ENCODE measurements around the gene DLG2.

The DLG2 gene

GRCh38 chr11:84645988-84646694 lies 981.0 kb downstream of the DLG2 start:
- DNase-seq (ENCODE audit: low read depth) = no peak

GRCh38 chr11:84642500-84642899 lies 984.6 kb downstream of the DLG2 start:
- DNase-seq (ENCODE audit: low read depth) = no peak

- no peak for DNase-seq (ENCODE audit: low read depth)
Measured at GRCh38 chr11:84634309-84634708, 992.8 kb downstream of the DLG2 start.

DNA sequence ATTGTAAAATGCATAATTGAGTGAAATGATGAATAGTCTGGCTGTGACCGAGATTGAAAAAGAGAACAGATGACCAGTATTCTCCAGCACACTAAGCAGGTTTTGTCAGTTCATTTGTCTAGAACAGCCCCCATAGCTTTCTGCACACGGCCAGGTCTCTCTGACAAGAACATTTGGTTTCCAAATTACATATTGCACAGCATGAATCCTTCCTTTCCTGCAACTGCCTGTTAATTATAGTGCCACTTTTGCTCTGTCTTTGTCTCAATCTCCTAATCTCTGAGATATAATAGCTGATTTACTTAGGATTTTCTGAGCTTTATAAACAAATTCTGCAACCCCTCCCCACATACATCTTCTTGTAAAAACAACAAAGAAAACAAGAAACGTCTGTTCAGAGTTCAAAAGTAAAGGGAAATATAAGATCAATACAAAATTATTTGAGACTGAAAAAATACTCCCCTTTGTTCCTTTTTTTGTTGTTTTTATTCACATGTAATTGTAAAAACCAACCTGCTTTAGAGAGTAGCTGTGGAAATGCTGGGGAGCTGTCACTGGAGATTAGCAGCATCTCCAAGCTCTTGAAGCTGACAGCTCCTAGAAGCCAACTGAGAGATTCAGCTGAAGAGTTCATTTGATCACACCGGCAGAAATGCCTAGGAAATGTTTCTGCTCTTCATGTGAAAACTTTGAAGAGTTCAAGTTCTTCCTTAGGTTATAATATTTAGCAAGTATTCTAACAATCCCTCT lies 998.1 kb downstream of the DLG2 start:
- DNase-seq (ENCODE audit: low read depth) = no peak

GRCh38 chr11:84626256-84626655 lies 1000.9 kb downstream of the DLG2 start:
- DNase-seq (ENCODE audit: low read depth) = no peak

DNA sequence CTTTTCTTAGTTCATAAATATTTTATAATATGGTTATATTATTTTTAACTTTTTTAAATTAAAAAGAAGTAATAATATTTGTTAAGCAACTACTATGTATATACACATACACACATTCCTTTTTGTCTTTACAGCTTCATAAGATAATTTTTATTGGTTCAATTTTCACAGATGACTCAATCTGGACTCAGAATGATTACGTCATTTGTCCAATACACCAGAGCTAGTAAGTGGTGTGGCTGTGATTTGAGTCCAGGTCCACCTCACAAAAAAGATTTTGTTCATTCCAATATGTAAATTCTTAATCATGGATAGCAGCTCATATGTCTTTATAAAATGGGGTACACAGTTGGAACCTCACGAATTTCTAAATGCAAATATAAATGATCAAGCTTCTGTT lies 1014.5 kb downstream of the DLG2 start:
- DNase-seq (ENCODE audit: low read depth) = no peak

DNA sequence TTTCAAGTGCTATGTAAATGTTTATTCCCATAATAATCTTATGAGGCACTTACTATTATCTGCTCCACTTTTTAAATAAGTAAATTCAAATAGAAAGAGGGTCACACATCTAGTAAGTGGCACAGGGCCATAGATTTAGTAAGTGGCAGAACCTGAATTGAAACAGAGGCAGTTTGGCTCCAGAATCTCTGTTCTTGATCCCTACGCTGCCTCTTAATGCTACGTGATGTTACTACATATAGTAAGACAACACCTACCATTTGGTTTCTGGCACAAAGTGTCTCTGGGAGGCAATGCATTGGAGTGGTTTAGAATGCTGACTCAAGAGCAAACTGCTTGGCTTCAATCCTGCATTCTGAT lies 1018.3 kb downstream of the DLG2 start:
- no peak for DNase-seq (ENCODE audit: low read depth)

DNA sequence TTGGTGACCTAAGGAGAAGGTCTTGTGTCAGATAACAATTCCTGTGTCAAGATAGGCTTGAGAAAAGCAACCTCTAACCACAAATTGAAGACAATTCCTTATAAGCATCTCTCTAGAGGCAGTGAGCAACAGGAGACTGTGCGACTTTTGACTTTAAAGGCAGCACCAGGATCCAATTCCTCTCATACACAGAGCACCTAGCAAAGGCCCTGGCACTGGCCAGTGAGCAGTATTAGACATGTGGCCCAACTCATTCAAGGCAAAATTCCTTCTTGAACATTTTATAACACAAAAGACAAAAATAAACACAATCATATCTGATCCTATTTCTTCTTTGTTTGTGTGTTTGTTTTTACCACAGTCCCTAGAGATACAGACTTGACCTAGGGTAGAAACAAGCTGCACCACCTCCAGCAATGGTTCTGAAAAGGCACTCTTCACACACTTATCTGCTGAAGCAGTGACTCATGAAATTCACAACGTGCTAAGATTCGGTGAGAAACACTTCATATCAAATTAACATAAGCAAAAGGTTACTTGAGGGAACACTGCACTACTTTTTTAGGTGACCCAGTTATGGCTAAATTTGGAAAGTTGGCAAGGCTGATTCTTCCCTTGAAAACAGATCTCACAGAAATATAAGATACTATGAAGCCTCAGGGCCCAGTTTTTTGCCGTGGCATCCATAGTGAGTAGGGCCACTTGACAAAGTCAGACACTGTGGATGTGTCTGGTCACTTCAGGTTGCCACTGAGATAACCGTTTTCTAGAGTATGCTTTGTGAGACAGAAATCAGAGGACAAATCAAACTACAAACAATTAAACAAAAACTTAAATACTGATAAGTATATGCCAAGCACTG lies 1018.9 kb downstream of the DLG2 start:
- DNase-seq (ENCODE audit: low read depth) = no peak

DNA sequence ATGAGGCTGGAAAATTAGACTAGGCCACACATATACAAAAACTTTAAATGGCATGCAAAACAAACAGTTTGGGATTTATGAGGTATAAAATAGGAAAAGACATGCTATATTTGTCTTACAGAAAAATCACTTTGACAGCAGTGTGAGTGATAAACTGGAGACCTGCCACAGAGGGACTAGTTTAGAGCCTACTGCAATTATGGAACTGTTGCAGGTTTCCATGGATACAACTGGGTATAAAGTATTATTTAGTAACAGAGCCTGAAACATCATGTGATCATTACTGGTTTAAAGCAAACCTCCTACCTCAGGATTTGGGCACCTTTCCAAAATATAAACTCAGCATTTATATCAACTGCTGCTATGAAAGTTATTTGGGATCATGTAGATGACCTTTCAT lies 1032.5 kb downstream of the DLG2 start:
- no peak for DNase-seq (ENCODE audit: low read depth)

DNA sequence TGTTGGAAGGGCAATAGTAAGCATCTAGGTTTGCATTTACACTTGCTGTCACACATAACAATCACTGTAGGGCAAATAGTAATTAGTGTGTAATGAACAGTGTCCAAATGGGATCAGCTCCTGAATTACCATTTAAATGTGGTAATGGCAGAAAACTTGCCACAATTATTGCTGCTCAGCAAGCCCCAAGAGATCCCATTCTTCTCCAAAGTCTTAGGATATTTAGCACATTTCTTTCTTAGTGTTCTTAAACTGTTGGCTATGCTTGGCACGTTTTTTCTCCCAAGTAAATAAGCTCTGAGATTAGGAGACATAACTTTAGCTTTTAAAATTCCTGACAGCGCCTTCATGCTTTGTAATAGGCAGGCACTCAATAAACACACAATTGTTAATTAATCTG lies 1037.0 kb downstream of the DLG2 start:
- no peak for DNase-seq (ENCODE audit: low read depth)

GRCh38 chr11:84588131-84588829 lies 1038.9 kb downstream of the DLG2 start:
- DNase-seq (ENCODE audit: low read depth) = no peak

DNA sequence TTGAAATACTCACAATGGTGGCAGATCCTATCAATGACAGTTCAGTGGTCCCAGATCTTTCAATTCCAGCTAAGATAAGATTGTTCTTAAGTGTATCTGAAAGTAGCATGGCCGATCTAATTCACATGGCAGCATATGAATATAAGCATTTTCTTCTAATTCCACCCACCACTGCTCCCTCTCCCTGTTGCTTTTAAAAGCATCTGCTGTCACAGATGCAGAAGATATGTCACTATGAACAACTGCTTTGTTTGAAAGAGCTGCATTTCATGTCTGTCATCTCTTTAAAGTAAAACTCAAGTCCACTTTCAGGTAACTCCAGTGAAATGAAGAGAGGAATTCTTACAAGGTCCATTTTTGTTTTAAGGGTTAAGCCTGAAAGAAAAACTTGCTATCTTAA lies 1044.0 kb downstream of the DLG2 start:
- DNase-seq (ENCODE audit: low read depth) = no peak

DNA sequence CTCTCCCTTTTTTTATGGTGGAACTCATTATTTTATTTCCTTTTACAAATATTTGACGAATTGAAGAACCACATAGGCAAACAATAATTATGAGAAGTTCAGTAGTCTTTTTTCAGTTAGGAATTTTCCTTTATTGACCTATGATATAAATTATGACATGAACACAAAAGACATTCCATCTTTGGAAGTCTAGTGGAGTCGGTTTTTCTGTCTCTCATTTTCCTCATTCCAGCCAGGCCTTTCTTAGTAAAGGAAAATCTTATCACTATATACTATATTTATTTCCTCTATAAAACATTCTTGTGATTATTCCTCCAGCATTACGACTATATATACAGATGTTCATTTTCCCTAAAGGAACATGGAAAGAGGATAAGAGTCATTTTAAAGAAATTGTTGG lies 1046.1 kb downstream of the DLG2 start:
- no peak for DNase-seq (ENCODE audit: low read depth)

- DNase-seq (ENCODE audit: low read depth) = no peak
Measured at GRCh38 chr11:84580428-84580827, 1046.7 kb downstream of the DLG2 start.

GRCh38 chr11:84573868-84574267 lies 1053.3 kb downstream of the DLG2 start:
- no peak for DNase-seq (ENCODE audit: low read depth)

- DNase-seq (ENCODE audit: low read depth) = no peak
Measured at GRCh38 chr11:84566671-84567070, 1060.5 kb downstream of the DLG2 start.

DNA sequence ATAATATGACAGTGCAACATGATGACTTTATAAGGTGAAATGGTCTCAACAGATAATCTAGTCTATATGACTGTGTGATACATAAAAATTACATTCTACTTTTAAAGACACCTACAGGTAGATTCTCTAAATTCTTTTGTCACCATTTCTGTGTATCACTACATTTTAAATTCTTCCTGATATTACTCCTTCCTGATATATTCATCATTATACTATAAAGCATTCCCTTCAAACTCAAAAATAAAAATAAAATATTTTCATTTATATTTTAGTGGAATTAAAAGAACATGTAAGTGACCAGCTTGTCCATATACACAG lies 1062.3 kb downstream of the DLG2 start:
- DNase-seq (ENCODE audit: low read depth) = no peak

DNA sequence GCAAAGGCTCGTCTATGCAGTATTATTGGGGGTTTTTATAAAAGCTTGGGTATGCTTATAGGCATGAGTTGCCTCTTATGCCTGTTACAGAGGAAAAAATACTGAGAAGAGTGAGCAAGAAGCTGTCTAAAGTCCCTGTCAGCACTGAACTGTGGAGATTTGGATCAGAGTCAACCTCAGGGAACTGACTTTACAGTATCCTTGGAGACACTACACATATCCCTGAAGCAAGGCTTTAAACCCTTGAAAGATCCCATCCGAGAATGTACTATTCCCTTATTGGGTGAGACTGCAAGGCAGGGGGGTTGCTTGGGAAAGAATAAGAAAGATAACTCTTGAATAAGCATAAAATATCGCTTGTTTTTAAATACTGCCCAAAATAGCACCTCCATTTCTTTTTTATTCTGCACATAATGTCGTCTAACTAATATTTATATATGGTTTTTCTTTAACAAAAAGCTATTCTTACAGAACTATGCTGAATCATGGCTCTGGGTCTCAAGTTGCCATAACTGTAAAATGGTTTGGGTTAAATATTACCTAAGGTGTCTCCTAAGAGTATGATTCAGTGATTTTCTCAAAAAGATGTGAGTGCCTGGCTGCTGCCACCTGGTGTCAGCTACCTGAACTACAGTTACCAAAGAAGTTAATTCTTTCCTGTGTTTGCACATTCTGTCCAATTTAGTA lies 1062.8 kb downstream of the DLG2 start:
- DNase-seq (ENCODE audit: low read depth) = no peak

GRCh38 chr11:84563356-84563755 lies 1063.8 kb downstream of the DLG2 start:
- DNase-seq (ENCODE audit: low read depth) = no peak

DNA sequence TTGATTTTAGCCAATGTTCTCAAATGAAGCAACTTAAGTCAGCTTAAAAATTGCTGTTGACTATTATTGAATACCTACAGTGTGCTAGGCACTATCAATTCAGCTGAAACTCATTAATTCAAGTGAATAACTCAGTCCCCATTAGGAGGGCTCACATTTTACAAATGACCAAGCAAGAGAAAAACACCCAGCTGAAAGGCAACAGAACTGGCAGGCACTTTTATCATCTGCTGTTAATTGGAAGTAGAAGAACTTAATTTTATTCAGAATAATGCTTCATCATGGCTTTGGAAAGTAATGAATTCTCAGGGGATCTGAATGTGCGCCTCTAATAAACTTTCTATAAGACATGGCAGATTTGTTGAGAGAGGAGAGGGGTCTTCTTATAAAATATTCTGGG lies 1066.9 kb downstream of the DLG2 start:
- no peak for DNase-seq (ENCODE audit: low read depth)

DNA sequence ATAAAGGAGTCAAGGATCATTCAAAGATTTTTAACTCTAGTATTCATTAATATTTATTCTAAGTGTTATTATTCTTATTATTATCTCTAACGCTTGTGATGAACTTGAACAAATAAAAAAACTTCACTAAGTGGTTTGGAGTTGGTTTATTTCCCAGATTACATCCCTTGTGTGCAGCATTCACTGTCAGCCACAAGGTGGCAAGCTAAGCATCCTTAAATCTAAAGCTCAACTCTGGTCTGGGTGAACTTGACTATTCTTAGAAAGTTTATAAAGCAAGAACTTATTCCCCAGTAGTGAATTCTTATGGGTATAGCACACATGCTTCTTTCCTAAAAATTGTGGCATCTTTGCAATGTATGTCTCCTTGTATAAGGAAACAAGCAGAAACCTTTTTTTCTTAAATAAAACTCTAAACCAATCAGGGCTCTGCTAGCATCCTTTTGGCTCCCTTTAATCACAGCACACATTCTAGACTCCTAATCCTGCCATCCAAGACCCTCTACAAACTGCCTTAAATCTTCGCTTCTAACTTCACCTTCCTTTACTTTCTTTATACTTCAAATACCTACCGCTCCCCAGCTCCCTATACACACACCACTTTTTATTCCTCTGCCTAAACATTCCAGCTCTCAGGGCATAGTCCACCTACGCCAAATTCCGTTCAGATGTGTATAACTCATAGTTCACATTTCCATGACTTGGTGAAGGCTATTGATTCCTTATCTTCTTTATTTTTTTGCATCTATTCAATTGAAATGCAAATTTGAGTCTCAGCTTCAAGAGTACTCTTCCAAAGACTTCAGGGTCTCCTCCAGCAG lies 1068.8 kb downstream of the DLG2 start:
- no peak for DNase-seq (ENCODE audit: low read depth)
